ENCODE measurements around the gene TUBB. TPM values are rescaled to one million over a fixed set of nuclear protein-coding genes. Genes with fewer than 3 reads are reported as not detected.
"Not testable (repeated sequence)": the region's sequence is repeated elsewhere in the genome, so short reads cannot be mapped to it uniquely, and the experiment has no call there.

The TUBB gene
- total and polyA plus RNA-seq, 4 donors = 115 to 533 (median 210) TPM

DNA sequence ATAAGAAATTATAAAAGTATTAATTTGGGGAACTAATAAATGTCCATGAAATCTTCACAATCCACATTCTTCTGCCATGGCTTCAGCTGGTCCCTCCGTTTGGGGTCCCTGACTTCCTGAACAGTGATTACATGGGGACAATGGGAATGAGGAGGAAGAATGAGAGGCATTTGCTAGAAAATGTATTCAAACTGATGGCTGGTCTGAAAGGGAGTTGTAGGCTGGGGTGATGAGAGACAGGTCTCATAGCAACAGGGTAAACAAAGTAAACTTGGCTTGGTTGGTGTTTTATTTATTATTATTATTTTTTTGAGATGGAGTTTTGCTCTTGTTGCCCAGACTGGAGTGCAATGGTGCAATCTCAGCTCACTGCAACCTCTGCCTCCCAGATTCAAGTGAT is 45.3 kb downstream of the TUBB start:
- DNase-seq (ENCODE audit: low spot score); H3K9ac ChIP-seq (ENCODE audit: low read depth in 1 of 2, low read length in 2 of 2); H3K9me3 ChIP-seq (ENCODE audit: control insufficient read depth in 4 of 4, low read length in 3 of 4); H3K4me3 ChIP-seq (ENCODE audit: low read depth in 1 of 3, low read length in 3 of 3); H3K36me3 ChIP-seq (ENCODE audit: control insufficient read depth in 4 of 4, insufficient read depth in 3 of 4, low read depth in 1 of 4, low read length in 3 of 4); H3K27ac ChIP-seq (ENCODE audit: low read depth in 1 of 2, low read length in 2 of 2); H3K27me3 ChIP-seq (ENCODE audit: control insufficient read depth in 4 of 4, insufficient read depth in 4 of 4, low read length in 3 of 4): not testable (repeated sequence)
- H3K4me1 ChIP-seq (ENCODE audit: control insufficient read depth in 4 of 4, insufficient read depth in 4 of 4, low read length in 3 of 4) = peaks cover 2 to 28% (median 18%) of the 10 kb centered on the region in 4 donors
- WGBS = 91% methylated on average over 1 of the region's 1 CpG

GRCh38 chr6:30766461-30767157 is 46.5 kb downstream of the TUBB start:
- TF ChIP-seq RAD21 (IDR thresholded peaks at IDR 0.05) (peak; percentile 16 to 59), HNF4A (conservative IDR thresholded peaks at IDR 0.05) (peak; percentile 42 to 47), TAF1 (conservative IDR thresholded peaks at IDR 0.05) (no peak), NR2F2 (IDR thresholded peaks at IDR 0.05) (no peak), YY1 (IDR thresholded peaks at IDR 0.05) (peak; percentile 66), RXRA (IDR thresholded peaks at IDR 0.05) (peak; percentile 57 to 67), ATF3 (IDR thresholded peaks at IDR 0.05) (no peak), JUND (IDR thresholded peaks at IDR 0.05) (peak in 1 of 2 donors; percentile 13), SP1 (IDR thresholded peaks at IDR 0.05) (peak; percentile 70)
- no peaks in the 10 kb centered on the region for H3K36me3 ChIP-seq (ENCODE audit: control insufficient read depth in 4 of 4, insufficient read depth in 3 of 4, low read depth in 1 of 4, low read length in 3 of 4)
- peaks cover 2 to 28% (median 18%) of the 10 kb centered on the region in 4 donors for H3K4me1 ChIP-seq (ENCODE audit: control insufficient read depth in 4 of 4, insufficient read depth in 4 of 4, low read length in 3 of 4)
- peak overlapping the region in 1 of 2 donors; percentile 40 for H3K27ac ChIP-seq (ENCODE audit: low read depth in 1 of 2, low read length in 2 of 2)
- no peak overlapping the region for H3K9ac ChIP-seq (ENCODE audit: low read depth in 1 of 2, low read length in 2 of 2)
- H3K27me3 ChIP-seq (ENCODE audit: control insufficient read depth in 4 of 4, insufficient read depth in 4 of 4, low read length in 3 of 4) = no peaks in the 10 kb centered on the region
- 82% methylated on average over 6 of the region's 6 CpGs for WGBS
- no peaks in the 10 kb centered on the region for H3K9me3 ChIP-seq (ENCODE audit: control insufficient read depth in 4 of 4, low read length in 3 of 4)
- no peak overlapping the region for H3K4me3 ChIP-seq (ENCODE audit: low read depth in 1 of 3, low read length in 3 of 3)
- no peak for DNase-seq (ENCODE audit: low spot score)

GRCh38 chr6:30767158-30767943 is 47.2 kb downstream of the TUBB start:
- no peak overlapping the region for H3K9ac ChIP-seq (ENCODE audit: low read depth in 1 of 2, low read length in 2 of 2)
- no peaks in the 10 kb centered on the region for H3K36me3 ChIP-seq (ENCODE audit: control insufficient read depth in 4 of 4, insufficient read depth in 3 of 4, low read depth in 1 of 4, low read length in 3 of 4)
- peaks cover 2 to 28% (median 18%) of the 10 kb centered on the region in 4 donors for H3K4me1 ChIP-seq (ENCODE audit: control insufficient read depth in 4 of 4, insufficient read depth in 4 of 4, low read length in 3 of 4)
- H3K27me3 ChIP-seq (ENCODE audit: control insufficient read depth in 4 of 4, insufficient read depth in 4 of 4, low read length in 3 of 4) = no peaks in the 10 kb centered on the region
- no peak for TF ChIP-seq RXRA (IDR thresholded peaks at IDR 0.05)
- no peak for TF ChIP-seq JUND (IDR thresholded peaks at IDR 0.05)
- no peak for DNase-seq (ENCODE audit: low spot score)
- H3K9me3 ChIP-seq (ENCODE audit: control insufficient read depth in 4 of 4, low read length in 3 of 4) = no peaks in the 10 kb centered on the region
- H3K27ac ChIP-seq (ENCODE audit: low read depth in 1 of 2, low read length in 2 of 2) = no peak overlapping the region
- no peak overlapping the region for H3K4me3 ChIP-seq (ENCODE audit: low read depth in 1 of 3, low read length in 3 of 3)
- 90% methylated on average over 9 of the region's 9 CpGs for WGBS

DNA sequence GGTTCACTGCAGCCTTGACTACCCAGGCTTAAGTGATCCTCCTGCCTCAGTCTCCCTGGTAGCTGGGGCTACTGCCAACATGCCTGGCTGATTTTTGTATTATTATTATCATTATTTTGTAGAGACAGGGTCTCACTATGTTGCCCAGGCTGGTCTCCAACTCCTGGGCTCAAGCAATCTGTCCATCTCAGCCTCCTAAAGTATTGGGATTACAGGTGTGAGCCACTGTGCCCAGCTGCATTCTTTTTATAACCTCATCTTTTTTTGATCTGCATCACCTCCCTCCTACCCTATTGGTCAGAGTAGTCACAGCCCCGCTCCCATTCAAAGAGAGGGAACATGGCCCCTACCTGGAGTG is 47.8 kb downstream of the TUBB start:
- Histone ChIP-seq H3K27ac (ENCODE audit: low read depth in 1 of 2, low read length in 2 of 2) (no peak overlapping the region), H3K9me3 (ENCODE audit: control insufficient read depth in 4 of 4, low read length in 3 of 4) (no peaks in the 10 kb centered on the region), H3K9ac (ENCODE audit: low read depth in 1 of 2, low read length in 2 of 2) (no peak overlapping the region), H3K4me1 (ENCODE audit: control insufficient read depth in 4 of 4, insufficient read depth in 4 of 4, low read length in 3 of 4) (peaks cover 2 to 28% (median 18%) of the 10 kb centered on the region in 4 donors), H3K27me3 (ENCODE audit: control insufficient read depth in 4 of 4, insufficient read depth in 4 of 4, low read length in 3 of 4) (no peaks in the 10 kb centered on the region), H3K4me3 (ENCODE audit: low read depth in 1 of 3, low read length in 3 of 3) (no peak overlapping the region), H3K36me3 (ENCODE audit: control insufficient read depth in 4 of 4, insufficient read depth in 3 of 4, low read depth in 1 of 4, low read length in 3 of 4) (no peaks in the 10 kb centered on the region)
- DNase-seq (ENCODE audit: low spot score) = no peak
- WGBS = 98% methylated on average over 1 of the region's 1 CpG
- TF ChIP-seq GABPA (IDR thresholded peaks at IDR 0.05 in 1 of 2, conservative IDR thresholded peaks at IDR 0.05 in 1 of 2) = no peak
- TF ChIP-seq, protein P1, sequence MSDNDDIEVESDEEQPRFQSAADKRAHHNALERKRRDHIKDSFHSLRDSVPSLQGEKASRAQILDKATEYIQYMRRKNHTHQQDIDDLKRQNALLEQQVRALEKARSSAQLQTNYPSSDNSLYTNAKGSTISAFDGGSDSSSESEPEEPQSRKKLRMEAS (IDR thresholded peaks at IDR 0.05) = no peak
- TF ChIP-seq YY1 (IDR thresholded peaks at IDR 0.05) = no peak
- TF ChIP-seq NR2F2 (IDR thresholded peaks at IDR 0.05) = no peak
- TF ChIP-seq FOXA1 (IDR thresholded peaks at IDR 0.05) = no peak
- TF ChIP-seq CTCF (IDR thresholded peaks at IDR 0.05; ENCODE audit: low read depth, low read length, missing input control) = no peak
- TF ChIP-seq TAF1 (conservative IDR thresholded peaks at IDR 0.05) = no peak
- TF ChIP-seq JUND (IDR thresholded peaks at IDR 0.05) = no peak
- no peak for TF ChIP-seq ATF3 (IDR thresholded peaks at IDR 0.05)
- no peak for TF ChIP-seq HNF4A (conservative IDR thresholded peaks at IDR 0.05)
- no peak for TF ChIP-seq ZBTB33 (IDR thresholded peaks at IDR 0.05)
- TF ChIP-seq SP1 (IDR thresholded peaks at IDR 0.05) = no peak
